ENCODE results near the gene IFT122. TPM values are rescaled to one million over a fixed set of nuclear protein-coding genes. Genes with fewer than 3 reads are reported as not detected.

IFT122 gene
- total and polyA plus RNA-seq, 4 donors, result 10.1 to 41.2 (median 32.2) TPM

DNA sequence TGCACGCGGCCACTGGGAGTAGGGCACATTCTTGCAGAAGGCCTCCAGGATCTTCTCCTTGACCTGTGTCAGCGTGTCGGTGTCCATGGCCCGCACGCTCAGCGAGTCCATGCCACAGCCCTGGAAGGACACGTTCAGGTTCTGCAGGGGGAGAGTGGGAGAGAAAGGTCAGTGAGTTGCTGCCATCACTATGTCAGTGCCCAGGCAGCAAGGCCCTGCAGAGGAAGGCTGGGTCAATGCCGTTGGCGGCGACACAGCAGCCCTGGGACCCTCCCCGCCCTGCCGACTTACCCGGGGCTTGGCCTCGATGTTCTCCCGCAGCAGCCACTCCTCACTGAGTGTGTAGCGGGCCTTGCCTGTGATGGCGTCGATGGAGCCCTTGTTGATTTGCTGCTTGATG, 122.8 kb downstream of the IFT122 start:
- WGBS, 2 donors, result 89 to 92% methylated on average over 19 of the region's 19 CpGs
- Histone ChIP-seq H3K4me1 (ENCODE audit: control insufficient read depth in 1 of 2, insufficient read depth in 2 of 2, low read length in 2 of 2) (no peaks in the 10 kb centered on the region), H3K9me3 (ENCODE audit: control insufficient read depth, low read length) (no peaks in the 10 kb centered on the region), H3K4me3 (ENCODE audit: low read length in 2 of 2) (no peak overlapping the region), H3K36me3 (ENCODE audit: control insufficient read depth in 1 of 2, insufficient read depth in 2 of 2, low read length in 1 of 2) (no peaks in the 10 kb centered on the region), H3K27me3 (ENCODE audit: control insufficient read depth in 1 of 2, insufficient read depth in 2 of 2, low read length in 1 of 2) (no peaks in the 10 kb centered on the region), H3K27ac (ENCODE audit: low read depth in 1 of 2, low read length in 2 of 2) (no peak overlapping the region)
- intact Hi-C loops (cut with DNase I), result loop anchor here (5.0 kb wide), 2 partner anchors 39 to 71 kb away; no protein-coding TSS in a partner anchor
- ATAC-seq (ENCODE audit: low FRiP score) (no peak), DNase-seq (no peak)

- no peaks in the 10 kb centered on the region for H3K9me3 ChIP-seq (ENCODE audit: control insufficient read depth, low read length)
- no peaks in the 10 kb centered on the region for H3K4me1 ChIP-seq (ENCODE audit: control insufficient read depth in 1 of 2, insufficient read depth in 2 of 2, low read length in 2 of 2)
- H3K36me3 ChIP-seq (ENCODE audit: control insufficient read depth in 1 of 2, insufficient read depth in 2 of 2, low read length in 1 of 2), result no peaks in the 10 kb centered on the region
- no peak overlapping the region for H3K4me3 ChIP-seq (ENCODE audit: low read length in 2 of 2)
- H3K27ac ChIP-seq (ENCODE audit: low read depth in 1 of 2, low read length in 2 of 2), result no peak overlapping the region
- intact Hi-C loops (cut with DNase I), result loop anchor here (5.0 kb wide), 2 partner anchors 39 to 71 kb away; no protein-coding TSS in a partner anchor
- no peaks in the 10 kb centered on the region for H3K27me3 ChIP-seq (ENCODE audit: control insufficient read depth in 1 of 2, insufficient read depth in 2 of 2, low read length in 1 of 2)
- no peak for DNase-seq
- no peak for ATAC-seq (ENCODE audit: low FRiP score)
- WGBS, 2 donors, result 94 to 95% methylated on average over 12 of the region's 12 CpGs
Measured at GRCh38 chr3:129563332-129563731, 123.3 kb downstream of the IFT122 start.

- DNase-seq (no peak), ATAC-seq (ENCODE audit: low FRiP score) (no peak)
- H3K36me3 ChIP-seq (ENCODE audit: control insufficient read depth in 1 of 2, insufficient read depth in 2 of 2, low read length in 1 of 2), result no peaks in the 10 kb centered on the region
- no peaks in the 10 kb centered on the region for H3K9me3 ChIP-seq (ENCODE audit: control insufficient read depth, low read length)
- 47 to 53% methylated on average over 8 of the region's 8 CpGs for WGBS, 2 donors
- H3K4me3 ChIP-seq (ENCODE audit: low read length in 2 of 2), result no peak overlapping the region
- H3K4me1 ChIP-seq (ENCODE audit: control insufficient read depth in 1 of 2, insufficient read depth in 2 of 2, low read length in 2 of 2), result no peaks in the 10 kb centered on the region
- peak overlapping the region in 1 of 2 donors; percentile 49 for H3K27ac ChIP-seq (ENCODE audit: low read depth in 1 of 2, low read length in 2 of 2)
- no peaks in the 10 kb centered on the region for H3K27me3 ChIP-seq (ENCODE audit: control insufficient read depth in 1 of 2, insufficient read depth in 2 of 2, low read length in 1 of 2)
- intact Hi-C loops (cut with DNase I), result loop anchor here (5.0 kb wide), 2 partner anchors 38 to 72 kb away; no protein-coding TSS in a partner anchor
Measured at GRCh38 chr3:129563850-129564535, 124.0 kb downstream of the IFT122 start.

DNA sequence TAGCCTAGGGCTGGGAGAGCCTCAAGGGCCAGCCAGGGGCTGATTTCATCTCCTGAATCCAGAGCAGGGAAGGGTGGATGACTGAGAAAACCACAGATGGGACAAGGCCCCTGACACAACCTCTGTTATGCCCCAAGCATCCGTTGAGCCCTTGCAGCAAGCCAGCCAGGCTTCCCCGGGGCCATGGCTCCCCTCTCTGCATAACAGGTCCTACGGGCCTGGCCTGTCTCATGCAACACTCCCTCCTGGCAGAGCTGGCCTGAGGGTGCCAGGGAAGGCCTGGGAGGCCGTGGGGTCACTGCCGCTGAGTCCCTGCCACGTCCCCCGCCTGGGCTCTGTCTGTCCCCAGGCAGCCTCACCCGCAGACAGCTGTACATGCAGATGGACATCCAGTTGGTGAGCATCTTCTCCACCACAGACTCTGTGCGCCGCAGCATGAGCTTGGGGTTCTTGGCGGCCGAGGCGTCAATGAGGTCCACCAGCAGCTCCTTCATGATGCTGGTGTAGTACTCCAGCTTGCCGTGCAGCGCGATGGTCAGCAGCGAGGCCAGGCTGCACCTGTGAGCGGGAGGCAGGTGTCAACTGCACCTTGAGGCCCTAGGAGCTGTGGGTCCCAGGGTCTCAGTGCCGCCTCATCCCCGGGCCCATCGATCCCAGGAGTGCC, 125.1 kb downstream of the IFT122 start:
- H3K4me3 ChIP-seq (ENCODE audit: low read length in 2 of 2), result no peak overlapping the region
- ATAC-seq (ENCODE audit: low FRiP score) (no peak), DNase-seq (no peak)
- H3K36me3 ChIP-seq (ENCODE audit: control insufficient read depth in 1 of 2, insufficient read depth in 2 of 2, low read length in 1 of 2), result no peaks in the 10 kb centered on the region
- no peaks in the 10 kb centered on the region for H3K9me3 ChIP-seq (ENCODE audit: control insufficient read depth, low read length)
- peak overlapping the region in 1 of 2 donors; percentile 8 for H3K27ac ChIP-seq (ENCODE audit: low read depth in 1 of 2, low read length in 2 of 2)
- intact Hi-C loops (cut with DNase I), result loop anchor here (5.0 kb wide), 2 partner anchors 37 to 73 kb away; no protein-coding TSS in a partner anchor
- H3K4me1 ChIP-seq (ENCODE audit: control insufficient read depth in 1 of 2, insufficient read depth in 2 of 2, low read length in 2 of 2), result no peaks in the 10 kb centered on the region
- 90 to 95% methylated on average over 21 of the region's 21 CpGs for WGBS, 2 donors
- no peaks in the 10 kb centered on the region for H3K27me3 ChIP-seq (ENCODE audit: control insufficient read depth in 1 of 2, insufficient read depth in 2 of 2, low read length in 1 of 2)

- WGBS, 2 donors, result 95 to 97% methylated on average over 7 of the region's 7 CpGs
- DNase-seq (no peak), ATAC-seq (ENCODE audit: low FRiP score) (no peak)
- H3K27me3 ChIP-seq (ENCODE audit: control insufficient read depth in 1 of 2, insufficient read depth in 2 of 2, low read length in 1 of 2), result no peaks in the 10 kb centered on the region
- H3K4me3 ChIP-seq (ENCODE audit: low read length in 2 of 2), result no peak overlapping the region
- H3K27ac ChIP-seq (ENCODE audit: low read depth in 1 of 2, low read length in 2 of 2), result no peak overlapping the region
- H3K36me3 ChIP-seq (ENCODE audit: control insufficient read depth in 1 of 2, insufficient read depth in 2 of 2, low read length in 1 of 2), result peaks cover 0 to 2% of the 10 kb centered on the region in 2 donors
- no peaks in the 10 kb centered on the region for H3K4me1 ChIP-seq (ENCODE audit: control insufficient read depth in 1 of 2, insufficient read depth in 2 of 2, low read length in 2 of 2)
- no peaks in the 10 kb centered on the region for H3K9me3 ChIP-seq (ENCODE audit: control insufficient read depth, low read length)
- intact Hi-C loops (cut with DNase I), result no loop called here
Measured at GRCh38 chr3:129565902-129566301, 125.9 kb downstream of the IFT122 start.

DNA sequence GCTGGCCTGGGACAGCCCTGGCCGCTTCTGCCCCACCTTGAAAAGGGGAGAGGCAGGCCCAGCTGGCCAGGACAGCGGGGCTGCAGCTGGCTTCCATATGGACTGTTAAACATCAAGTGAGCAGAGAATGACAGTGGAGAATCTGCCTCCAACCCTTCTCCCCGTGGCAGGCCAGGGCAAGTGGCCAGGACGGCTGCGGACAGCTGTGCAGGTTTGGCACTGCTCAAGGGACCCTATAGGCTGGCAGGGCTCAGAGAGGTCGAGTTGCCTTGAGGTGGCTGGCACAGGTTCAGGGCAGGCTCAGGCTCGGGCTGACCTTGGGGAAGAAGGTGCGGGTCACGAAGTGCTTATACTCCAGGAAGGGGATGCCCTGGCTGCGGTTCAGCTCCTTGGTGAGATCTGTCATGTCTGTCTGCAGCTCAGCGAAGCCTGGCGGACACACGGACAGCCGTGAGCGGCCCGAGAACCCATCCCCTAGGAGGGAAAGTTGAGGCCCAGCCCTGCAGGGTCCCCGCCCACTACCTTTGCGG, 127.2 kb downstream of the IFT122 start:
- Histone ChIP-seq H3K4me3 (ENCODE audit: low read length in 2 of 2) (no peak overlapping the region), H3K27ac (ENCODE audit: low read depth in 1 of 2, low read length in 2 of 2) (no peak overlapping the region)
- WGBS, 2 donors, result 80 to 87% methylated on average over 16 to 18 of the region's 18 CpGs

GRCh38 chr3:129567939-129568338, 127.9 kb downstream of the IFT122 start:
- intact Hi-C loops (cut with DNase I), result no loop called here
- H3K4me1 ChIP-seq (ENCODE audit: control insufficient read depth in 1 of 2, insufficient read depth in 2 of 2, low read length in 2 of 2), result no peaks in the 10 kb centered on the region
- H3K36me3 ChIP-seq (ENCODE audit: control insufficient read depth in 1 of 2, insufficient read depth in 2 of 2, low read length in 1 of 2), result peaks cover 0 to 2% of the 10 kb centered on the region in 2 donors
- H3K9me3 ChIP-seq (ENCODE audit: control insufficient read depth, low read length), result no peaks in the 10 kb centered on the region
- ATAC-seq (ENCODE audit: low FRiP score) (no peak), DNase-seq (no peak)
- H3K4me3 ChIP-seq (ENCODE audit: low read length in 2 of 2), result no peak overlapping the region
- H3K27me3 ChIP-seq (ENCODE audit: control insufficient read depth in 1 of 2, insufficient read depth in 2 of 2, low read length in 1 of 2), result no peaks in the 10 kb centered on the region
- WGBS, 2 donors, result 61 to 68% methylated on average over 6 of the region's 6 CpGs
- H3K27ac ChIP-seq (ENCODE audit: low read depth in 1 of 2, low read length in 2 of 2), result no peak overlapping the region

More for the DNA sequence above, 127.2 kb downstream of the IFT122 start:
- ATAC-seq (ENCODE audit: low FRiP score), result no peak
- Histone ChIP-seq H3K4me1 (ENCODE audit: control insufficient read depth in 1 of 2, insufficient read depth in 2 of 2, low read length in 2 of 2) (no peaks in the 10 kb centered on the region), H3K36me3 (ENCODE audit: control insufficient read depth in 1 of 2, insufficient read depth in 2 of 2, low read length in 1 of 2) (peaks cover 0 to 2% of the 10 kb centered on the region in 2 donors), H3K9me3 (ENCODE audit: control insufficient read depth, low read length) (no peaks in the 10 kb centered on the region), H3K27me3 (ENCODE audit: control insufficient read depth in 1 of 2, insufficient read depth in 2 of 2, low read length in 1 of 2) (no peaks in the 10 kb centered on the region)
- intact Hi-C loops (cut with DNase I), result no loop called here
- no peak for DNase-seq

DNA sequence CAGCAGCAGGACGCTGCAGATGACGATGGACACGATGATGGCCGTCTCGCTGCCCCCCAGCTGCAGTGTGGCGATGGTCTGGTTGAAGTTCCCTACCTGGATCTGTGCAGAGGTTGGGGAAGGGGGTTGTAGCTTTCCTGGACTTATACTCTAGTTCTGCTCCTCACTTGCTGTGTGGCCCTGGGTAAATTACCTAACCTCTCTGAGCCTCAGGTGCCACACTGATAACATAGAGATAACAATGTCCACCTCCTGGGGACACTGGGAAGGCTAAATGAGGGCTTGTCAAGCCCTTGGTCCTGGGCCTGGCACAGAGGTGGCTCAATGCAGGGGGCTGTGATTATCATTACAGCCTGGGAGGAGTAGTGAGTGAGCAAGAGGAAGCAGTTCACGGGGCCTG, 129.8 kb downstream of the IFT122 start:
- H3K27ac ChIP-seq (ENCODE audit: low read depth in 1 of 2, low read length in 2 of 2), result no peak overlapping the region
- H3K9me3 ChIP-seq (ENCODE audit: control insufficient read depth, low read length), result no peaks in the 10 kb centered on the region
- intact Hi-C loops (cut with DNase I), result no loop called here
- H3K27me3 ChIP-seq (ENCODE audit: control insufficient read depth in 1 of 2, insufficient read depth in 2 of 2, low read length in 1 of 2), result no peaks in the 10 kb centered on the region
- H3K36me3 ChIP-seq (ENCODE audit: control insufficient read depth in 1 of 2, insufficient read depth in 2 of 2, low read length in 1 of 2), result peaks cover 0 to 4% of the 10 kb centered on the region in 2 donors
- ATAC-seq (ENCODE audit: low FRiP score) (no peak), DNase-seq (no peak)
- H3K4me1 ChIP-seq (ENCODE audit: control insufficient read depth in 1 of 2, insufficient read depth in 2 of 2, low read length in 2 of 2), result no peaks in the 10 kb centered on the region
- H3K4me3 ChIP-seq (ENCODE audit: low read length in 2 of 2), result no peak overlapping the region
- 91 to 94% methylated on average over 7 of the region's 7 CpGs for WGBS, 2 donors

Data from aorta (tissue), 5 donors.